Neural crest cell (in vitro differentiated cells): ENCODE results near the gene IMPDH1. TPM values are rescaled to one million over a fixed set of nuclear protein-coding genes. Genes with fewer than 3 reads are reported as not detected.

Experiments
- DNase-seq: peaks from one replicate; pipeline ENCODE4 v3.0.0; 2021; ENCODE audit warnings: low read depth, mixed read lengths, low spot score
- H3K27ac Mint-ChIP-seq: one replicate; pipeline ENCODE4 v1.8.0; 2021; ENCODE audit warnings: mild to moderate bottlenecking, mixed read lengths; ENCODE audit not compliant: unreplicated experiment
- H3K27me3 Mint-ChIP-seq: 2 replicates; pipeline ENCODE4 v1.8.0; 2021; ENCODE audit warnings: low read depth, mild to moderate bottlenecking, mixed read lengths
- H3K36me3 Mint-ChIP-seq: 2 replicates; pipeline ENCODE4 v1.8.0; 2021; ENCODE audit warnings: low read depth, mild to moderate bottlenecking, mixed read lengths
- H3K4me1 Mint-ChIP-seq: 2 replicates; pipeline ENCODE4 v1.8.0; 2021; ENCODE audit warnings: mixed read lengths
- H3K4me3 Mint-ChIP-seq: one replicate; pipeline ENCODE4 v1.8.0; 2021; ENCODE audit warnings: mild to moderate bottlenecking, mixed read lengths
- H3K9me3 Mint-ChIP-seq: 2 replicates; pipeline ENCODE4 v1.8.0; 2021; ENCODE audit warnings: mixed read lengths
- total RNA-seq: library from RNA; stranded (reverse); gene quantifications from 2 replicates; pipeline ENCODE4 v1.2.1, GENCODE V29; 2021
- TF ChIP-seq, protein P1 (sequence below): fragments of 200-600 bp; sonication (generic); conservative IDR thresholded peaks from 2 replicates; pipeline ENCODE4 v1.5.0; 2021; ENCODE audit warnings: antibody characterized with exemption, mild to moderate bottlenecking

The IMPDH1 gene
- total RNA-seq, 1 donor from 2014 or later, result 56.7 TPM

DNA sequence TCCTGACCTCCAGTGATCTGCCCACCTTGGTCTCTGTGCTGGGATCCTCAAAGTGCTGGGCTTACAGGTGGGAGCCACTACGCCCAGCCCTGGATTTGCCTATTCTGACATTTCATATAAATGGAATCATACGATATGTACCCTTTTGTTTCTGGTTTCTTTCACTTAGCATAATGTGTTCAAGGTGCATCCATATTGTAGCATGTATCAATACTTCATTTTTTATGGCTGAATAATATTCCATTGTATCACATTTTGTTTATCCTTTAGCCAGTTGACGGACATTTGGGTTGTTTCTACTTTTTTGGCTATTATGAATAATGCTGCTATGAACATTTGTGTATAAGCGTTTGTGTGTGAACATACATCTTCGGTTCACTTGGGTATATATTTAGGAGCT is 41.1 kb upstream of the IMPDH1 start:
- TF ChIP-seq, protein P1, sequence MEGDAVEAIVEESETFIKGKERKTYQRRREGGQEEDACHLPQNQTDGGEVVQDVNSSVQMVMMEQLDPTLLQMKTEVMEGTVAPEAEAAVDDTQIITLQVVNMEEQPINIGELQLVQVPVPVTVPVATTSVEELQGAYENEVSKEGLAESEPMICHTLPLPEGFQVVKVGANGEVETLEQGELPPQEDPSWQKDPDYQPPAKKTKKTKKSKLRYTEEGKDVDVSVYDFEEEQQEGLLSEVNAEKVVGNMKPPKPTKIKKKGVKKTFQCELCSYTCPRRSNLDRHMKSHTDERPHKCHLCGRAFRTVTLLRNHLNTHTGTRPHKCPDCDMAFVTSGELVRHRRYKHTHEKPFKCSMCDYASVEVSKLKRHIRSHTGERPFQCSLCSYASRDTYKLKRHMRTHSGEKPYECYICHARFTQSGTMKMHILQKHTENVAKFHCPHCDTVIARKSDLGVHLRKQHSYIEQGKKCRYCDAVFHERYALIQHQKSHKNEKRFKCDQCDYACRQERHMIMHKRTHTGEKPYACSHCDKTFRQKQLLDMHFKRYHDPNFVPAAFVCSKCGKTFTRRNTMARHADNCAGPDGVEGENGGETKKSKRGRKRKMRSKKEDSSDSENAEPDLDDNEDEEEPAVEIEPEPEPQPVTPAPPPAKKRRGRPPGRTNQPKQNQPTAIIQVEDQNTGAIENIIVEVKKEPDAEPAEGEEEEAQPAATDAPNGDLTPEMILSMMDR, result no peak
- Mint-ChIP-seq H3K27me3 (peaks cover 16% of the 10 kb centered on the region), H3K36me3 (no peaks in the 10 kb centered on the region), H3K4me3 (no peak overlapping the region), H3K9me3 (no peaks in the 10 kb centered on the region), H3K27ac (no peak overlapping the region), H3K4me1 (peaks cover 21% of the 10 kb centered on the region)
- no peak for DNase-seq

DNA sequence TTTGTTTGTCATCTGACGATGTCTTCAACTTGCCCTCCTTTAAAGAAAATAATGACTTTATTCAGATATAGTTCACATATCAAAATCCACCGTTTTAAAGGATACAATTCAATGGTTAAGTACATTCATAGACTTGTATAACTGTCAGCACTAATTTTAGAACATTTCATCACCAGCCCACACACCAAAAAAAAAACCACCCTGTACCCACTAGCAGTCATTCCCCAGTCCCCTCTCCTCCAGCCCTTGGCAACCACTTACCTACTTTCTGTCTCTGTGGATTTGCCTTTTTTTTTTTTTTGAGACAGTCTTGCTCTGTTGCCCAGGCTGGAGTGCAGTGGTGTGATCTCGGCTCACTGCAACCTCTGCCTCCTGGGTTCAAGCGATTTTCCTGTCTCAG is 40.6 kb upstream of the IMPDH1 start:
- no peaks in the 10 kb centered on the region for H3K9me3 Mint-ChIP-seq
- H3K27me3 Mint-ChIP-seq, result peaks cover 16% of the 10 kb centered on the region
- TF ChIP-seq, protein P1, result no peak
- no peak for DNase-seq
- H3K36me3 Mint-ChIP-seq, result no peaks in the 10 kb centered on the region
- no peak overlapping the region for H3K4me3 Mint-ChIP-seq
- H3K4me1 Mint-ChIP-seq, result peaks cover 20% of the 10 kb centered on the region
- H3K27ac Mint-ChIP-seq, result no peak overlapping the region

DNA sequence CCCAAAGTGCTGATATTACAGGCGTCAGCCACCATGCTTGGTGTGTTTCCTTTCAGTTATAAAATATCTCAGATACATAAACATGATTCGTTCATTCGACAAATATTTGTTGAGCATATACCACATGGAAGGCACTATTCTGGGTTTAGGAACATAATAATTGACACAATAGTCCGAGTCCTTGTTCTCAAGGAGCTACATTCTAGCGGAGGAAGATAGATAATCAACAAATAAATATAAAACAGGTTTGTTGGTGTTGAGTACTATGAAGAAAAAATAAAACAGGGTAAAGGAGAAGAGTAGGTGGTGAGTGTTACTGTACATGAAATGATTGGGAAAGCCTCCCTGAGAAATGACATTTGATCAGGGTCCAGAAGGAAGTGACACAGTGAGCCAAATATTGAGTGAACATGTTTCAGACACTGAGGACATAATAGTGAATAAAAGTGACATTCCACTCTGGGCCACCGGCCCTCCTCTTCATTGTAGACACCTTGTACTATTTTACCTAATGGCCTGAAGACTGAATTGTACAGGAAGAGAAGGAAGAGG is 39.0 kb upstream of the IMPDH1 start:
- H3K36me3 Mint-ChIP-seq, result no peaks in the 10 kb centered on the region
- no peaks in the 10 kb centered on the region for H3K9me3 Mint-ChIP-seq
- H3K4me3 Mint-ChIP-seq, result no peak overlapping the region
- DNase-seq, result no peak
- peaks cover 16% of the 10 kb centered on the region for H3K27me3 Mint-ChIP-seq
- H3K4me1 Mint-ChIP-seq, result peaks cover 6% of the 10 kb centered on the region
- no peak overlapping the region for H3K27ac Mint-ChIP-seq
- TF ChIP-seq, protein P1, result no peak

DNA sequence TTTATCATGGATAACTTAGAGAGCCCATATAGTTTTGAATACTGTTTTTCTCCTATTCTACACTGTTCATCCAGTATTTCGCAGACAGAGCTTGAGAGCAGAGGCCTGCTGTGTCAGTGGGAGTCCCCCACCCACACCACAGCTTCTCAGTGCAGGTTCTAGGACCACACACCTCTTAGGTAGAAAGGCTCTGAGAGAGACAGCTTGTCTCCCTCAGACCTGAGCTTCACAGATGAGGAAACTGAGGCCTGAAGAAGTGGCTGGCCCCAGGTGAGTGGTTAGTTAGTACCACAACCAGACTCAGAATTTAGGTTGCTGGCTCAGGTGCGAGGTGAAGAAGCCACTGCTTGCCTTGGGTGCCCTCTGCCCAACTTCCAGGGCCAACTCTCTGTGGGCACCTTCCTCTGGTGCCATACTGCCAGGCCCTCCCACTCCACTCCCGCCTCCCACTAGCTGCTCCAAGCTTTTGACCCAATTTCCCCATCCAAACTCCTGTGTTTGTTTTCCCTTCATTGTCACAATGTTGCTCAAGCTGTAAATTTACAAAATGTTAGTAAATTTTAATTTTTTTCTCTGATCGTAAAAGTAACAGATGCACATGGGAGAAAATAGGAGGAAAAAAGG is 38.3 kb upstream of the IMPDH1 start:
- H3K9me3 Mint-ChIP-seq, result no peaks in the 10 kb centered on the region
- peaks cover 5% of the 10 kb centered on the region for H3K4me1 Mint-ChIP-seq
- no peak for DNase-seq
- no peak overlapping the region for H3K4me3 Mint-ChIP-seq
- H3K27ac Mint-ChIP-seq, result no peak overlapping the region
- H3K27me3 Mint-ChIP-seq, result peaks cover 16% of the 10 kb centered on the region
- no peaks in the 10 kb centered on the region for H3K36me3 Mint-ChIP-seq
- TF ChIP-seq, protein P1, result no peak

DNA sequence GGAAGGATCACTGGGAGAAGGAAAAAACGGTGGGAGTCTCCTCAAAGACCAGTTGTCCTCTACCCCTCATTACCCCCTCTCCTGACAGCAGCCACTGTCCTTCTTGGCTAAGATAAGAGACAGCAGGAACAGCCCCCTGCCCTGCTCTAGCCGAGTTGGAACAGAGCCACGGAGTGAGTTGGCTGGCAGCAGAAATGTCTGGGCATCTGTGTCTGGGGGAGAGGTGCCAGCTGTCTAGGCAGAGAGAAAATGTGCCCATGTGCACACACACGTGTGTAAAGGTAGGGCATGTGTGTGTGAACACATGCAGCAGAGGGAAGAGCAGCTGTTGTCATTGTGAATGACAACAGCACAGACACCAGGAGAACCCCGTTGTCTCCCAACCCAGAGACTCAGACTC is 36.5 kb upstream of the IMPDH1 start:
- Mint-ChIP-seq H3K36me3 (no peaks in the 10 kb centered on the region), H3K27ac (no peak overlapping the region), H3K27me3 (peaks cover 3% of the 10 kb centered on the region), H3K4me1 (no peaks in the 10 kb centered on the region), H3K9me3 (no peaks in the 10 kb centered on the region), H3K4me3 (no peak overlapping the region)
- DNase-seq, result no peak
- TF ChIP-seq, protein P1, result no peak
